Esophagus muscularis mucosa (tissue), 3 donors: ENCODE data around the gene MRPL47.

Experiments
- POLR2A ChIP-seq: fragments of 450-650 bp; IDR thresholded peaks from one replicate; pipeline ENCODE4 v1.6.1; 2017; ENCODE audit warnings: antibody characterized with exemption, moderate library complexity, mild to moderate bottlenecking, low read depth
- TF ChIP-seq, protein P1 (sequence below), 3 experiments: fragments of 200-600 bp in 2 of 3; fragments of 450-650 bp in 1 of 3; sonication (generic) in 2 of 3; IDR thresholded peaks; one replicate each; pipeline ENCODE4 v1.5.1; 2017 to 2019; ENCODE audit warnings: antibody characterized with exemption in 3 of 3, mild to moderate bottlenecking in 2 of 3, moderate library complexity in 1 of 3

DNA sequence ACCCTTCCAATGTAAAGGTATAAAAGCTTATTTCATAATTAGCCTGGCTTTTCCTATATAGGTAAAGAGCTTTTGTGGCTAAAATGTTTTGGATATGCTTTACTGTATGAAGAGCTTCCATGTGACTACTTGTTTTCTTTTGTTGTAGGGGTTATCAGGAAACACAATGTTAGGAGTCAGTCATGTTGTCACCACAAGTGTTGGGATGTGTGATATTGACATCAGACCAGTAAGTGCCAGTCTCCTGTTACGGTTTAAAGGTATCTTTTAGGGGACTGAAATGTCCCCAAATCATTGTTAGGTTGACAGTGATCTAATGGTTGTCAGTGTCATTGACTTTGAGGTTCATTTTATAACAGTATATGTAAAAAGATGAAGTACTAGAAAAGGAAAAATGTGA lies 23.4 kb downstream of the MRPL47 start:
- TF ChIP-seq, protein P1, sequence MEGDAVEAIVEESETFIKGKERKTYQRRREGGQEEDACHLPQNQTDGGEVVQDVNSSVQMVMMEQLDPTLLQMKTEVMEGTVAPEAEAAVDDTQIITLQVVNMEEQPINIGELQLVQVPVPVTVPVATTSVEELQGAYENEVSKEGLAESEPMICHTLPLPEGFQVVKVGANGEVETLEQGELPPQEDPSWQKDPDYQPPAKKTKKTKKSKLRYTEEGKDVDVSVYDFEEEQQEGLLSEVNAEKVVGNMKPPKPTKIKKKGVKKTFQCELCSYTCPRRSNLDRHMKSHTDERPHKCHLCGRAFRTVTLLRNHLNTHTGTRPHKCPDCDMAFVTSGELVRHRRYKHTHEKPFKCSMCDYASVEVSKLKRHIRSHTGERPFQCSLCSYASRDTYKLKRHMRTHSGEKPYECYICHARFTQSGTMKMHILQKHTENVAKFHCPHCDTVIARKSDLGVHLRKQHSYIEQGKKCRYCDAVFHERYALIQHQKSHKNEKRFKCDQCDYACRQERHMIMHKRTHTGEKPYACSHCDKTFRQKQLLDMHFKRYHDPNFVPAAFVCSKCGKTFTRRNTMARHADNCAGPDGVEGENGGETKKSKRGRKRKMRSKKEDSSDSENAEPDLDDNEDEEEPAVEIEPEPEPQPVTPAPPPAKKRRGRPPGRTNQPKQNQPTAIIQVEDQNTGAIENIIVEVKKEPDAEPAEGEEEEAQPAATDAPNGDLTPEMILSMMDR (IDR thresholded peaks at IDR 0.05) = no peak
- TF ChIP-seq POLR2A = no peak
